PC-9 (cell line): ENCODE data around the gene TOR1A. TPM values are rescaled to one million over a fixed set of nuclear protein-coding genes. Genes with fewer than 3 reads are reported as not detected.
A peak's percentile ranks its signal among the peaks of the same experiment; 100 is the strongest.

Experiments
- BruUV-seq: library from RNA; stranded (reverse); fragments of 400-500 nt; replicated peaks from 2 replicates; lab custom pipeline; 2021; lab: Mats Ljungman, UMichigan
- CTCF ChIA-PET: fragments of 300-600 bp; sonication (Branson Sonifier 250); formaldehyde crosslinking; loops from one replicate; lab custom pipeline; 2022; ENCODE audit warnings: antibody characterized with exemption; lab: Charles Lee
- POLR2A ChIA-PET: fragments of 300-600 bp; sonication (Branson Sonifier 250); formaldehyde crosslinking; loops from one replicate; lab custom pipeline; 2022; ENCODE audit warnings: antibody characterized with exemption; ENCODE audit not compliant: unreplicated experiment; lab: Charles Lee
- DNase-seq, 2 experiments: peaks; one replicate each; pipeline versions ENCODE4 v3.0.0 to v3.0.0-alpha.2; 2015 to 2022; ENCODE audit warnings: mixed read lengths in 1 of 2
- H2AFZ ChIP-seq: fragments of 200-600 bp; sonication (generic); 2 replicates; pipeline ENCODE4 v1.8.1; 2017; ENCODE audit warnings: antibody characterized with exemption
- H3F3A ChIP-seq: fragments of 200-600 bp; sonication (generic); 2 replicates; pipeline ENCODE4 v1.8.1; 2017; ENCODE audit warnings: antibody characterized with exemption, mild to moderate bottlenecking, low read depth; ENCODE audit not compliant: insufficient read depth
- H3K27ac ChIP-seq: fragments of 200-600 bp; sonication (generic); 2 replicates; pipeline ENCODE4 v1.6.1; 2016; ENCODE audit warnings: mixed run types
- H3K27me3 ChIP-seq: fragments of 200-600 bp; sonication (generic); 2 replicates; pipeline ENCODE4 v1.6.1; 2016; ENCODE audit warnings: low read depth, mixed run types; ENCODE audit not compliant: insufficient read depth
- H3K36me3 ChIP-seq: fragments of 200-600 bp; sonication (generic); 2 replicates; pipeline ENCODE4 v1.6.1; 2016; ENCODE audit warnings: low read depth, mixed run types
- H3K4me1 ChIP-seq: fragments of 200-600 bp; sonication (generic); replicated peaks from 2 replicates; pipeline ENCODE4 v1.6.1; 2016; ENCODE audit warnings: mixed run types; ENCODE audit not compliant: insufficient read depth
- H3K4me2 ChIP-seq: fragments of 200-600 bp; sonication (generic); 2 replicates; pipeline ENCODE4 v1.6.1; 2017; ENCODE audit warnings: mixed run types
- H3K4me3 ChIP-seq: fragments of 200-600 bp; sonication (generic); 2 replicates; pipeline ENCODE4 v1.6.1; 2016; ENCODE audit warnings: mixed run types
- H3K79me2 ChIP-seq: fragments of 200-600 bp; sonication (generic); 2 replicates; pipeline ENCODE4 v1.6.1; 2017; ENCODE audit warnings: low read depth, mixed run types
- H3K9me2 ChIP-seq: fragments of 200-600 bp; sonication (generic); 2 replicates; pipeline ENCODE4 v1.8.1; 2017; ENCODE audit warnings: mild to moderate bottlenecking; ENCODE audit not compliant: insufficient read depth
- H3K9me3 ChIP-seq: fragments of 200-600 bp; sonication (generic); 2 replicates; pipeline ENCODE4 v1.8.1; 2016; ENCODE audit warnings: low read depth; ENCODE audit not compliant: insufficient read depth
- H4K20me1 ChIP-seq: fragments of 200-600 bp; sonication (generic); 2 replicates; pipeline ENCODE4 v1.8.1; 2017; ENCODE audit not compliant: insufficient read depth
- EZH2 ChIP-seq: fragments of 200-600 bp; sonication (generic); IDR thresholded peaks from 2 replicates; pipeline ENCODE4 v1.8.0; 2017; ENCODE audit warnings: antibody characterized with exemption, low read depth
- intact Hi-C: fragments of 100-400 bp; cut with micrococcal nuclease; formaldehyde crosslinking; loops from one replicate; pipeline ENCODE4 v1.10.0; 2022; ENCODE audit not compliant: unreplicated experiment
- total RNA-seq: library from RNA; stranded (reverse); gene quantifications from 2 replicates; pipeline ENCODE4 v1.2.3, GENCODE V29; 2021
- TF ChIP-seq, protein P1 (sequence below): fragments of 200-600 bp; sonication (generic); conservative IDR thresholded peaks from 2 replicates; pipeline ENCODE4 v1.6.1; 2017; ENCODE audit warnings: mixed run types, antibody characterized with exemption, mild to moderate bottlenecking, moderate library complexity

Gene TOR1A
- total RNA-seq, 1 experiment from 2014 or later = 43.5 TPM

GRCh38 chr9:129864991-129865647 lies 41.2 kb upstream of the TOR1A start:
- ChIA-PET CTCF (no interaction called here), POLR2A (interaction anchor here (0.6 kb wide), 1 partner anchor 709 kb away, joined by 3 read pairs; no protein-coding TSS in a partner anchor)
- no peak overlapping the region for H3K27ac ChIP-seq
- no peaks in the 10 kb centered on the region for H3K9me3 ChIP-seq
- H3K9me2 ChIP-seq = no peaks in the 10 kb centered on the region
- intact Hi-C loops = no loop called here
- peaks cover 5% of the 10 kb centered on the region; the same call in 1 of the 2 replicates for H3K36me3 ChIP-seq
- no TSS peak for BruUV-seq
- H3K27me3 ChIP-seq = no peaks in the 10 kb centered on the region
- no peaks in the 10 kb centered on the region for H3F3A ChIP-seq
- no peaks in the 10 kb centered on the region for H4K20me1 ChIP-seq
- no peak overlapping the region for H2AFZ ChIP-seq
- no peaks in the 10 kb centered on the region for H3K79me2 ChIP-seq
- DNase-seq = no peak
- no peak overlapping the region for H3K4me2 ChIP-seq
- no peak overlapping the region for H3K4me3 ChIP-seq
- no peaks in the 10 kb centered on the region for H3K4me1 ChIP-seq
- no peak for TF ChIP-seq EZH2
- TF ChIP-seq, protein P1, sequence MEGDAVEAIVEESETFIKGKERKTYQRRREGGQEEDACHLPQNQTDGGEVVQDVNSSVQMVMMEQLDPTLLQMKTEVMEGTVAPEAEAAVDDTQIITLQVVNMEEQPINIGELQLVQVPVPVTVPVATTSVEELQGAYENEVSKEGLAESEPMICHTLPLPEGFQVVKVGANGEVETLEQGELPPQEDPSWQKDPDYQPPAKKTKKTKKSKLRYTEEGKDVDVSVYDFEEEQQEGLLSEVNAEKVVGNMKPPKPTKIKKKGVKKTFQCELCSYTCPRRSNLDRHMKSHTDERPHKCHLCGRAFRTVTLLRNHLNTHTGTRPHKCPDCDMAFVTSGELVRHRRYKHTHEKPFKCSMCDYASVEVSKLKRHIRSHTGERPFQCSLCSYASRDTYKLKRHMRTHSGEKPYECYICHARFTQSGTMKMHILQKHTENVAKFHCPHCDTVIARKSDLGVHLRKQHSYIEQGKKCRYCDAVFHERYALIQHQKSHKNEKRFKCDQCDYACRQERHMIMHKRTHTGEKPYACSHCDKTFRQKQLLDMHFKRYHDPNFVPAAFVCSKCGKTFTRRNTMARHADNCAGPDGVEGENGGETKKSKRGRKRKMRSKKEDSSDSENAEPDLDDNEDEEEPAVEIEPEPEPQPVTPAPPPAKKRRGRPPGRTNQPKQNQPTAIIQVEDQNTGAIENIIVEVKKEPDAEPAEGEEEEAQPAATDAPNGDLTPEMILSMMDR = no peak

- no peaks in the 10 kb centered on the region for H3K9me2 ChIP-seq
- H3K9me3 ChIP-seq = no peaks in the 10 kb centered on the region
- POLR2A ChIA-PET = interaction anchor here (0.6 to 0.8 kb wide), 2 partner anchors 114 to 1232 kb away, joined by 3 to 21 read pairs; no protein-coding TSS in a partner anchor
- H2AFZ ChIP-seq = no peak overlapping the region
- intact Hi-C loops = no loop called here
- peaks cover 5% of the 10 kb centered on the region; the same call in 1 of the 2 replicates for H3K36me3 ChIP-seq
- no peaks in the 10 kb centered on the region for H3K4me1 ChIP-seq
- TF ChIP-seq, protein P1 = no peak
- no peak for TF ChIP-seq EZH2
- H3F3A ChIP-seq = 0 out of 2 replicates have a peak, but pooled peaks cover 5% of the 10 kb centered on the region
- BruUV-seq = no TSS peak
- H3K27me3 ChIP-seq = no peaks in the 10 kb centered on the region
- no peak overlapping the region for H3K4me3 ChIP-seq
- H4K20me1 ChIP-seq = no peaks in the 10 kb centered on the region
- CTCF ChIA-PET = interaction anchor here (1.1 kb wide), 1 partner anchor 11 kb away, joined by 3 read pairs; no protein-coding TSS in a partner anchor
- H3K4me2 ChIP-seq = no peak overlapping the region
- DNase-seq = peak; percentile 46 to 67
- H3K79me2 ChIP-seq = no peaks in the 10 kb centered on the region
- H3K27ac ChIP-seq = no peak overlapping the region
Measured at GRCh38 chr9:129863059-129863690, 39.2 kb upstream of the TOR1A start.

- POLR2A ChIA-PET = no interaction called here
- no peak for TF ChIP-seq EZH2
- TF ChIP-seq, protein P1 = no peak
- Histone ChIP-seq H3K36me3 (peaks cover 5% of the 10 kb centered on the region; the same call in 1 of the 2 replicates), H3K4me3 (no peak overlapping the region), H3K4me1 (no peaks in the 10 kb centered on the region), H3K27me3 (no peaks in the 10 kb centered on the region), H3K4me2 (no peak overlapping the region), H3K27ac (no peak overlapping the region), H3K9me2 (no peaks in the 10 kb centered on the region), H4K20me1 (no peaks in the 10 kb centered on the region), H2AFZ (no peak overlapping the region), H3K9me3 (no peaks in the 10 kb centered on the region), H3K79me2 (no peaks in the 10 kb centered on the region), H3F3A (0 out of 2 replicates have a peak, but pooled peaks cover 5% of the 10 kb centered on the region)
- intact Hi-C loops = no loop called here
- BruUV-seq = no TSS peak
- DNase-seq = no peak
- CTCF ChIA-PET = no interaction called here
Measured at GRCh38 chr9:129861447-129861827, 37.5 kb upstream of the TOR1A start.
